Stimulated activated naive CD8-positive, alpha-beta T cell treated with anti-CD3 and anti-CD28 coated beads, Interleukin-15, amount 100 ng/mL, for 72 hours (primary cell): ENCODE measurements around the gene MMP17.

Experiments used
- ATAC-seq: fragments of 150-1000 bp; cut with Tn5 transposase; 2 replicates; pipeline ENCODE4 v1.10.0; 2021; ENCODE audit warnings: mild to moderate bottlenecking, moderate library complexity
- DNase-seq, 2 donors: peaks; one replicate each; pipeline ENCODE4 v3.0.0; 2021 to 2022
- H3K27ac Mint-ChIP-seq, 2 donors: one replicate each; pipeline ENCODE4 v1.8.0; 2022; ENCODE audit warnings: mild to moderate bottlenecking in 2 of 2, mixed read lengths in 2 of 2, moderate library complexity in 2 of 2
- H3K27me3 Mint-ChIP-seq: one replicate; pipeline ENCODE4 v1.8.0; 2022; ENCODE audit warnings: mixed read lengths
- H3K4me1 Mint-ChIP-seq: one replicate; pipeline ENCODE4 v1.8.0; 2022; ENCODE audit warnings: mild to moderate bottlenecking, mixed read lengths
- H3K4me3 Mint-ChIP-seq, 2 donors: one replicate each; pipeline ENCODE4 v1.8.0; 2022; ENCODE audit warnings: mild to moderate bottlenecking in 2 of 2, mixed read lengths in 2 of 2, moderate library complexity in 1 of 2
- H3K9me3 Mint-ChIP-seq, 2 donors: one replicate each; pipeline ENCODE4 v1.8.0; 2022; ENCODE audit warnings: mixed read lengths in 2 of 2

MMP17 gene

DNA sequence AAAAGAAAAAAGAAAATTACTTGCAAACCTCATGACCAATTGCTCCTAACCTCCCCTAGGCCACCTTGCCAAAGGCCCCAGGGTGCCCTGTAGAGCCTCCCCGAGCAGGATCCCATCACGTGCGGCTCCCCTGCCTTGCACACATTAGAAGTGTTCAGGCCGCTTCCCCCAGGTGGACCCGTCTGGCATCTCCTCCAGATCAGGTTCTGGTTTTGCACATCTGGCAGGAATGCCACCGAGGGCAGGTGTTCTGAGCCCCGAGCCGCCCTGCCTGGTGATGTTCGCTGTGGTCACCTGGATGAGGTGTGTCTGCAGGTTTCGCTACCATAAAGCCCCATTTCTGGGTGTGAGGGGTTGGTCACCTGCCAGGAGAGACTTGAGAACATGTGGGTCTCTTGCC is 19.3 kb downstream of the MMP17 start:
- Mint-ChIP-seq H3K27me3 (no peaks in the 10 kb centered on the region), H3K9me3 (no peaks in the 10 kb centered on the region), H3K4me3 (no peak overlapping the region), H3K27ac (no peak overlapping the region), H3K4me1 (no peaks in the 10 kb centered on the region)
- no peak for ATAC-seq
- no peak for DNase-seq

DNA sequence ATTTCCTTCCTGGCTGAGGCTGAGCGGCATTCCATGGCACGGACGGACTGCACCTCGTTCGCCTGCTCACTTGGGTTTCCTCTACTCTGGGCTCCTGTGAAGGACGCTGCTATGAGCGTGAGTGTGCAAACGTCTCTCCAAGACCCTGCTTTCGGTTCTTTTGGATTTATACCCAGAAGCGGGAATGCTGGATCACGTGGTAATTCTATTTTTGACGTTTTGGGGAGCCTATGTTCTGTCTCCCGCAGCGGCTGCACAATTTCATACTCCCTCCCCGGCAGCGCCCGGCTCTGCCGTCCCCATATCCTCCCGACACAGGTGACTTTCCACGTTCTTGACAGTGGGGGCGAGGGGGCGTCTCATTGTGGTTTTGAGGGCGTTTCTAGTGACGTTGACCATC is 20.6 kb downstream of the MMP17 start:
- Mint-ChIP-seq H3K9me3 (no peaks in the 10 kb centered on the region), H3K27me3 (no peaks in the 10 kb centered on the region), H3K4me1 (peaks cover 6% of the 10 kb centered on the region), H3K27ac (no peak overlapping the region), H3K4me3 (no peak overlapping the region)
- DNase-seq (no peak), ATAC-seq (no peak)

DNA sequence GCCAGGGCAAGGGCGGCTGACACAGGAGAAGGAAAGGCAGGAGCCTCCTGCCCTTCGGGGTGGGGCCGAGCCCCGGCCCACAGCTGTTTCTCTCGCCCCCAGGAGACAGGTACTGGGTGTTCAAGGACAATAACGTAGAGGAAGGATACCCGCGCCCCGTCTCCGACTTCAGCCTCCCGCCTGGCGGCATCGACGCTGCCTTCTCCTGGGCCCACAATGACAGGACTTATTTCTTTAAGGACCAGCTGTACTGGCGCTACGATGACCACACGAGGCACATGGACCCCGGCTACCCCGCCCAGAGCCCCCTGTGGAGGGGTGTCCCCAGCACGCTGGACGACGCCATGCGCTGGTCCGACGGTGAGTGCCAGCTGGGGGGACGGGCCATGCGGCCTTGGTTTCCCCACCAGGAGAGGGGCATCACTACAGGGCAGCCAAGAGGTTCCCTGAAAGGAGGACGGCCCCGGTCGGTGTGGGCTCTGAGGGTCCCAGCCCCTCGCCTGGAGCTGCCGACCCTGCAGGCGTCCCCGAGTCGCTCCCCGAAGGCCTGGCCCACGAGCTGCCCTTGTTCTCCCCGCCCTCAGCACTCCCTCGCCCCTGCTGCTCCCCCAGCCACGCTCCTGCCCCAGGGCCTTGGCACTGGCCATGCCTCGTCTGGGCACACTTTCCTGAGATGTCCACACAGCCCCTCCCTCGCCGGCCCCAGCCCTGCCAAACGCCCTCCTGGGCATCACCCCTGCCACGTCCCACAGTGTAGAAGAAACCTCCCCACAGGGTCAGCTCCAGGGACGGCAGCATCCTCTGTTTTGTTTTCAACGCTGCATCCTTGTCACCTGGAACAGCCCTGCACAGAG is 21.7 kb downstream of the MMP17 start:
- ATAC-seq (no peak), DNase-seq (no peak)
- Mint-ChIP-seq H3K9me3 (no peaks in the 10 kb centered on the region), H3K4me1 (peaks cover 6% of the 10 kb centered on the region), H3K27me3 (peaks cover under 1% of the 10 kb centered on the region), H3K4me3 (no peak overlapping the region), H3K27ac (peak overlapping the region in 1 of 2 donors; percentile 67)

DNA sequence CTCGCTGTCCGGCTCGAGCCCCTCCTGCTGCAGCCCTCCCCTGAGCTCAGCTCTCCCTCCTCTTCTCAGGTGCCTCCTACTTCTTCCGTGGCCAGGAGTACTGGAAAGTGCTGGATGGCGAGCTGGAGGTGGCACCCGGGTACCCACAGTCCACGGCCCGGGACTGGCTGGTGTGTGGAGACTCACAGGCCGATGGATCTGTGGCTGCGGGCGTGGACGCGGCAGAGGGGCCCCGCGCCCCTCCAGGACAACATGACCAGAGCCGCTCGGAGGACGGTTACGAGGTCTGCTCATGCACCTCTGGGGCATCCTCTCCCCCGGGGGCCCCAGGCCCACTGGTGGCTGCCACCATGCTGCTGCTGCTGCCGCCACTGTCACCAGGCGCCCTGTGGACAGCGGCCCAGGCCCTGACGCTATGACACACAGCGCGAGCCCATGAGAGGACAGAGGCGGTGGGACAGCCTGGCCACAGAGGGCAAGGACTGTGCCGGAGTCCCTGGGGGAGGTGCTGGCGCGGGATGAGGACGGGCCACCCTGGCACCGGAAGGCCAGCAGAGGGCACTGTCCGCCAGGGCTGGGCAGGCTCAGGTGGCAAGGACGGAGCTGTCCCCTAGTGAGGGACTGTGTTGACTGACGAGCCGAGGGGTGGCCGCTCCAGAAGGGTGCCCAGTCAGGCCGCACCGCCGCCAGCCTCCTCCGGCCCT is 22.8 kb downstream of the MMP17 start:
- H3K4me3 Mint-ChIP-seq = no peak overlapping the region
- ATAC-seq (peak; percentile 64), DNase-seq (peak in 1 of 2 donors; percentile 42)
- H3K4me1 Mint-ChIP-seq = peaks cover 6% of the 10 kb centered on the region
- H3K27me3 Mint-ChIP-seq = peaks cover 10% of the 10 kb centered on the region
- H3K9me3 Mint-ChIP-seq = no peaks in the 10 kb centered on the region
- no peak overlapping the region for H3K27ac Mint-ChIP-seq

DNA sequence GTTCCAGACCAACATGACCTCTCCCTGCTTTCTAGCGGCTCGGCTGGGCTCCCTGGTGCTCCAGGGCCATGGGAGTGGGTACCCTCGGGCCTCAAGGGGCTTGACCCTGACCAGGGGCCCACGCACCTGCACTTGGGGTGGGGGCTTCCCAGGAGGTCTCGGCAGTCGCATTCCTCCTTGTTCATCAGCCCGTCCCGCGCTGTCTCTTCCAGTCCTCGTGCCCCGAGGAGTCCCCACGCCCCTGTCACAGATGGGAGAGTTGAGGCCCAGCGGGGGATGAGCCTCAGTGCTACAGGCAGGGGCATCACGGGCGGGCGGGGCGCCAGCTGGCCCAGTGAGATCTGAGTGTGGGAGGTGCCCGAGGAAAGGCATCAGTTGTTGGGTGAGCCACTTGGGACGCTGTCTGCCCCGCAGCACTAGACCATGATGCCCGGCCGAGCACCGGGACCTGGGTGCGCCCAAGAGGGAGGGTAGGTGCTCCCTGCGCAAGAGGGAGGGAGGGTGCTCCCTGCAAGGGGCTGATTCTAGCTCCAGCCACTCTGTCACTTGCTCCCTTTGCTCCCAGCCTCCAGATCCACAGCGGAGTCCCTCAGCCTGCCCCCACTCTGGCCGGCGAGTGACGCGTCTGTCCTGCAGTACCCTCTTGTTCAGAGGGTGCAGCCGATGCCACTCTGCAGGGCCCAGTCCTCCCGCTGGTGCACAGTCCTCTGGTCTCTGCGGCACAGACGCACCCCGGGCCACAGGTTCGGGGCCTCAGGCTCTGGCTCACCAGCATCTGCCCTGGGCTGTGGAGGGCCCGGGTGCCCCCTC is 23.8 kb downstream of the MMP17 start:
- Mint-ChIP-seq H3K4me1 (peaks cover 6% of the 10 kb centered on the region), H3K4me3 (no peak overlapping the region), H3K27ac (no peak overlapping the region), H3K27me3 (peaks cover 18% of the 10 kb centered on the region), H3K9me3 (no peaks in the 10 kb centered on the region)
- no peak for ATAC-seq
- DNase-seq = no peak

DNA sequence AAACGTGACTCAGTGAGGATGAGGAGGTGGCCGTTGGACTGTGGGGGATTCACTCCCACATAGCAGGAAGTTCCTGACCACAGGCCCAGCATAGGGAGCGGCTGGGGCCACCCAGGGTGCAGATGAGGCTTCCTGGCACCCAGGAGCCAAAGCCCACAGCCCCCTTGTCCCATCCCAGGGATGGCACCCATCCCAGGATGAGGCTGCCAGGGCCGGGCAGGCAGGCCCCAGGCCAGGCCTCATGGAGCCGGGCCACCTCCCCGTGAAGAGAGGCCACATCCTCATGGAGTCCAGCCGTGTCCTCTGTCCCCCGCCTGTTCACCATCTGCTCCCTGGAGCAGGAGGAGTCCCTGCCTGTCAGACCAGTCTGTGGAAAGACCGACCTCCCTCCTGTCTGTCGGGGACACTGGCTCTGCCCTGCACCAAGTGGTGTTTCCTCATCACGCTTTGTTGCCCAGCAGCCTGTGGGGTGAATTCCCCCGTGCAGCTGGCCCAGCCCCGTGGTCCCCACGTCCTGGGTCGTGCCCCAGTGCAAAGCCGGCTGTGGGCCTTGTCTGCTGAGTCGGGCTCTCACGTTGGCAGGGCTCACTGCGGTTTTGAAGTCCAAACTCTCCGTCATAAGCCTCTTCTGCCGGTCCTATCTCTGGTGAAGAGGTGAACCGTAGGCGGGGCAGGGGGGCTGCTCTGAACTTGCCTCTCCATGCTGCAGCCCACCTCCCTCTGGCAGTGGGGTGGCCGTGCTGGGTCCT is 24.5 kb downstream of the MMP17 start:
- peaks cover 20% of the 10 kb centered on the region for H3K27me3 Mint-ChIP-seq
- no peaks in the 10 kb centered on the region for H3K9me3 Mint-ChIP-seq
- no peak overlapping the region for H3K27ac Mint-ChIP-seq
- DNase-seq = no peak
- peaks cover 10% of the 10 kb centered on the region for H3K4me1 Mint-ChIP-seq
- peak; percentile 8 for ATAC-seq
- no peak overlapping the region for H3K4me3 Mint-ChIP-seq

DNA sequence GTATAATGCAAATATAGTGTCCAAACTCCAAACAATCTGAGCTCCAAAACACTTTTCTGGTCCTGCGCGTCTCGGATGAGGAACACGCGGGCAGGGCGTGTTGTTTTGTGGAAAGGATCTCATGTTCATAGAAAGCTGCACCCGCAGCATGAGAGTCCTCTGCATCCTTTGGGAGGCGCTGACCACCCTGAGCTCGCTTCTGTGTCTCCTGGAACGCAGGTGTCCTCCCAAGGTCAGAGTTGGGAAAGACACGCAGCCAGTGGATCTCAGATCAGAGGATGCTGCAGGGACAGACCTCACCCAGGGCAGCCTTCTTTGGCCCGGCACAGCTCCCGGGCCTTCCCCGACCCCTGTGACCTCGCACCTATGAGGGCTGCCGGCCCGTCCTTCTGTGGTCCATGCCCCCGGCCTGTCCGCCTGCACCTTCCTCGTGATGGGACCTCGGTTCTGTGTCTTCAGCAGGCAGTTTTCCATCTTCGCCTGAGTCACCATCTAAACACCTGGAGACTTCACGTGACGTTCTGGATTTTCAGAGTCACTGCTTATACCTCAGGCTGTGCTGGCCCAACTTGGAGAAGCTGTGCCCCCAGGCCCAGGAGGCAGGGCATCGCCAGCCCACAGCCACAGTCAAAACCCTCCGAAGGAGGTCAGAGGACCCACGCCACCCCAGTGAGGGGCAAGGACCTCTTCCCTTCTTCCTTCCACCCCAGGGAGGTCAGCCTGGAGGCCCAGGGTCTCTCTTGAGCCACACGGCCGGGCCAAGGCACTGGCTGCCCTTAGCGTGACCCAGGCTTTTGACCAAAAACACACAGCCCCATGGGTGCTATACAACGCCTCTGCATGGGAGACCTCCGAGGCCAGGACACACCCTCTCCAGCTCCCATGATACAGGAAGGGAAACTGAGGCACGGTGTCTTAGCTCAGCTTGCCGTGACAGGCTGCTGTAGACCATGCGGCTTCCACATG is 25.9 kb downstream of the MMP17 start:
- H3K9me3 Mint-ChIP-seq = no peaks in the 10 kb centered on the region

DNA sequence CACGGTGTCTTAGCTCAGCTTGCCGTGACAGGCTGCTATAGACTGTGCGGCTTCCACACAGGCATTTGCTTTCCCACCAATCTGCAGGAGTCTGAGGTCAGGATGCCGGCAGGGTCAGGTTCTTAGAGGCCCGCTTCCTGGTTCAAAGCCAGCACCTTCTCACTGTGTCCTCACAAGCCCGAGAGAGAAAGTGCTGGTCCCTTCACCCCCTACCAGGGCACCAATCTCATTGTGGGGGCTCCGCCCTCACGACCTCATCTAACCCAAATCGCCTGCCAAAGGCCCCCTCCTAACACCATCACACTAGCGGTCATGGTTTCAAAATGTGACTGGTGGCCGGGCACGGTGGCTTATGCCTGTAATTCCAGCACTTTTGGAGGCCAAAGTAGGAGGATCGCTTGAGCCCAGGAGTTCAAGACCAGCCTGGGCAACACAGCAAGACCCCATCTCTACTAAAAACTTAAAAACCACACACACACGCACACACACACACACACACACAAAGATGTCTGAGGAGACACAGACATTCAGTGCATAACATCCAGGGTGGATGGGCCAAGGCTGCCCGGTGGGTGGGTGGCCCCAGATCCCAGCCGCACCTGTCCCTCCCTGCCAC is 26.8 kb downstream of the MMP17 start:
- Mint-ChIP-seq H3K27ac (no peak overlapping the region), H3K9me3 (no peaks in the 10 kb centered on the region), H3K4me3 (no peak overlapping the region), H3K4me1 (peaks cover 13% of the 10 kb centered on the region), H3K27me3 (peaks cover 31% of the 10 kb centered on the region)
- no peak for ATAC-seq
- DNase-seq = no peak

More for the DNA sequence above, 25.9 kb downstream of the MMP17 start:
- H3K27me3 Mint-ChIP-seq = peaks cover 31% of the 10 kb centered on the region
- ATAC-seq = no peak
- no peak overlapping the region for H3K27ac Mint-ChIP-seq
- H3K4me1 Mint-ChIP-seq = peaks cover 12% of the 10 kb centered on the region
- DNase-seq = no peak
- H3K4me3 Mint-ChIP-seq = no peak overlapping the region

DNA sequence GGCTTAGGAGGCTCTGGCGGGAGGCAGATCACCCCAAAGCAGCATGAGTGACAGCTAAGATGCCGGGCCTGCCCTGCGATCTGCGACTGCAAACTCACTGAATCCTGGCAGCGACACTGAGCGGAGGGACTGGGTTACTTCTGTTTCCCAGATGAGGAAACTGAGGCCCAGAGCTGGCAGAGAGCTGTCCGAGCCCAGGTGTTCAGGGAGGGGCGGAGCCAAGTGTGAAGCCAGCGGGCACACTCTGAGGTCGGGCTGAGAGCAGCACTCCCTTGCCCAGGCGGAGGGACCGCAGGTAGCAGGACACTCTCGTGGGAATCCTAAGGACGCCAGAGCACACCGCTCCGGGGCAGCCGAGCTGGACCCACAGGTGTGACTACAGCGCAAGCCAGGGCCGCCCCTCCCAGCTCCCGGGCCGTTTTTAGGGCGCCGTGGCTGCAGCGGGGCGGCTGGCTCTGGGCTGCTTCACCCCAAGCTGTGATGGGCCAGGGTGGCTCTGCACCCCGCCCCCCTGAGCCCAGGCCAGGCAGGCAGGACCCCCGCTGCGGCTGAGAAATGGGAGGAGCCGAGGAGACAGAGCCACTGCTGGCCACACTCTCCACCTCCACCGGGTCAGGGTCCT is 27.4 kb downstream of the MMP17 start:
- DNase-seq = no peak
- Mint-ChIP-seq H3K27ac (no peak overlapping the region), H3K4me3 (no peak overlapping the region), H3K27me3 (peaks cover 31% of the 10 kb centered on the region), H3K4me1 (peaks cover 19% of the 10 kb centered on the region), H3K9me3 (no peaks in the 10 kb centered on the region)
- ATAC-seq = no peak

DNA sequence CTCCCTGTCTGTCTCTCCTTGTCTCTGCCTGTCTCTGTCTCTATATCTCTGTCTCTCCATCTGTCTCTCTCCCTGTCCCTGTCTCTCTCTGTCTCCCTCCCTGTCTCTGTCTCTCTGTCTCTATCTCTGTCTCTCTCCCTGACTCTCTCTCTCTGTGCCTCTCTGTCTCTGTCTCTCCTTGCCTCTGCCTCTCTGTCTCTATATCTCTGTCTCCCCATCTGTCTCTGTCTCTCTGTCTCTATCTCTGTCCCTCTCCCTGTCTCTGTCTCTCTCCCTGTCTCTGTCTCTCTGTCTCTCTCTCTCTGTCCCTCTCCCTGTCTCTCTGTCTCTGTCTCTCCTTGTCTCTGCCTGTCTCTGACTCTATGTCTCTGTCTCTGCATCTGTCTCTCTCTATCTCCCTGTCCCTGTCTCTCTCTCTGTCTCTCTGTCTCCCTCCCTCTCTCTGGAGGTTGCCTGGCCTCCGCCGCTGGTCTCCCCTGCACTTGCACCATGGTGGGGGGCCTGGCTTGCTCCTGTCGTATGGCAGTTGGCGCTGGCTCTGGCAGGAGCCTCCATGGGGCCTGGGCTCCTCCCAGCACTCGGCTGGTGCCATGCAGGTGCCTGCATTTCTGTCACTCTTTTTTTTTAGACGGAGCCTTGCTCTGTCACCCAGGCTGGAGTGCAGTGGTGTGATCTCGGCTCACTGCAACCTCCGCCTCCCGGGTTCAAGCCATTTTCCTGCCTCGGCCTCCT is 28.3 kb downstream of the MMP17 start:
- ATAC-seq (no peak), DNase-seq (no peak)
- Mint-ChIP-seq H3K27me3 (peaks cover 31% of the 10 kb centered on the region), H3K4me1 (peaks cover 28% of the 10 kb centered on the region), H3K9me3 (no peaks in the 10 kb centered on the region), H3K4me3 (no peak overlapping the region), H3K27ac (no peak overlapping the region)

DNA sequence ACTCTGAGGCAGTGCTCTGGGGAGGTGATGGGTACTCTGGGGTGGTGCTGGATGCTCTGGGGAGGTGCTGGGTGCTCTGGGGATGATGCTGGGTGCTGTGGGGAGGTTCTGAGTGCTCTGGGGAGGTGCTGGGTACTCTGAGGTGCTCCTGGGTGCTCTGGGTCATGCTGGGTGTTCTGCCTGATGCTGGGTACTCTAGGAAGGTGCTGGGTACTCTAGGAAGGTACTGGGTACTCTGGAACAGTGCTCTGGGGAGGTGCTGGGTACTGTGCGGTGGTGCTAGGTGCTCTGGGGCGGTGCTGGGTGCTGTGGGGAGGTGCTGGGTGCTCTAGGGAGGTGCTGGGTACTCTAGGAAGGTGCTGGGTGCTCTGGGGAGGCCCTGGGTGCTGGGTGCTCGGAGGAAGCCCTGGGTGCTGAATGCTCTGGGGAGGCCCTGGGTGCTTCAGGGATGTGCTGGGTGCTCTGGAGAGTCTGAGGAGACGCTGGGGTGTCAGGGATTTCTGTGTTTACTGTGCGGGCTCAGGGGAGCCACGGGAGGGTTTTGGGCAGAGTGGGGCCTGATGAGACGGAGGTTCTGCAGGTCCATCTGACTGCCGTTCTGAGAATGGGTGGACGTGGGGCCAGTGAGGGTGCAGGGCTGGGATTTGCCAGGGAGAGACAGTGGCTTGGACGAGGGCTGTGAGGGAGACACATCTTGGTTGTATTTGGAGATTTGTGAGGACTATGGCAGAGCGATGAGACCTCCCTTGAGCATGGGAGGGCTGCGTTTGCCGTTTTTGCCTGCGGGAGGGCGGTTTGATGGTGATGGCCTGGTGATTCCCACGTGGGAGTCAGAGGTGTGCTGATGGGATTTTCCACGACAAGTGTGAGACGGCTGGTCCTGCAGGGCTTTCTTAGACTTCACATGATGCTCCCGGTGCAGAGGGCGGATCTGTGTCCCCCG is 30.0 kb downstream of the MMP17 start:
- no peak for ATAC-seq
- DNase-seq = no peak
- Mint-ChIP-seq H3K27me3 (peaks cover 31% of the 10 kb centered on the region), H3K4me1 (peaks cover 22% of the 10 kb centered on the region), H3K4me3 (no peak overlapping the region), H3K9me3 (no peaks in the 10 kb centered on the region), H3K27ac (peak overlapping the region in 1 of 2 donors; percentile 37)
